Bronchial epithelial cell (primary cell): ENCODE measurements around the gene SERPINF2. TPM values are rescaled to one million over a fixed set of nuclear protein-coding genes. Genes with fewer than 3 reads are reported as not detected.
"Not testable (repeated sequence)": the region's sequence is repeated elsewhere in the genome, so short reads cannot be mapped to it uniquely, and the experiment has no call there.

Experiments
- DNase-seq: peaks from one replicate; pipeline ENCODE4 v3.0.0-alpha.2; 2010; ENCODE audit warnings: low read depth
- FAIRE-seq: peaks from 2 replicates; lab custom pipeline; 2011; peaks lifted over from hg19 to GRCh38; lab: Jason Lieb, UNC
- H3K27me3 ChIP-seq: 2 replicates; pipeline ENCODE4 v1.5.1; 2011; ENCODE audit warnings: low read length; ENCODE audit not compliant: control insufficient read depth, insufficient read depth
- H3K36me3 ChIP-seq: 2 replicates; pipeline ENCODE4 v1.5.1; 2011; ENCODE audit warnings: low read length; ENCODE audit not compliant: control insufficient read depth, insufficient read depth
- H3K4me3 ChIP-seq: 2 replicates; pipeline ENCODE4 v1.5.1; 2011; ENCODE audit warnings: mild to moderate bottlenecking, low read depth, low read length, control low read depth
- CTCF ChIP-seq: IDR thresholded peaks from 2 replicates; pipeline ENCODE4 v1.5.1; 2011; ENCODE audit warnings: mild to moderate bottlenecking, moderate library complexity, low read length, control low read depth, inconsistent platforms; ENCODE audit not compliant: insufficient read depth, severe bottlenecking
- total RNA-seq: library from RNA; depleted of rRNA; stranded (reverse); fragments of >200 nt; gene quantifications from 2 replicates; pipeline ENCODE4 v1.2.1, GENCODE V29; 2014

The SERPINF2 gene
- total RNA-seq, 1 donor from 2014 or later: 0.79 TPM

DNA sequence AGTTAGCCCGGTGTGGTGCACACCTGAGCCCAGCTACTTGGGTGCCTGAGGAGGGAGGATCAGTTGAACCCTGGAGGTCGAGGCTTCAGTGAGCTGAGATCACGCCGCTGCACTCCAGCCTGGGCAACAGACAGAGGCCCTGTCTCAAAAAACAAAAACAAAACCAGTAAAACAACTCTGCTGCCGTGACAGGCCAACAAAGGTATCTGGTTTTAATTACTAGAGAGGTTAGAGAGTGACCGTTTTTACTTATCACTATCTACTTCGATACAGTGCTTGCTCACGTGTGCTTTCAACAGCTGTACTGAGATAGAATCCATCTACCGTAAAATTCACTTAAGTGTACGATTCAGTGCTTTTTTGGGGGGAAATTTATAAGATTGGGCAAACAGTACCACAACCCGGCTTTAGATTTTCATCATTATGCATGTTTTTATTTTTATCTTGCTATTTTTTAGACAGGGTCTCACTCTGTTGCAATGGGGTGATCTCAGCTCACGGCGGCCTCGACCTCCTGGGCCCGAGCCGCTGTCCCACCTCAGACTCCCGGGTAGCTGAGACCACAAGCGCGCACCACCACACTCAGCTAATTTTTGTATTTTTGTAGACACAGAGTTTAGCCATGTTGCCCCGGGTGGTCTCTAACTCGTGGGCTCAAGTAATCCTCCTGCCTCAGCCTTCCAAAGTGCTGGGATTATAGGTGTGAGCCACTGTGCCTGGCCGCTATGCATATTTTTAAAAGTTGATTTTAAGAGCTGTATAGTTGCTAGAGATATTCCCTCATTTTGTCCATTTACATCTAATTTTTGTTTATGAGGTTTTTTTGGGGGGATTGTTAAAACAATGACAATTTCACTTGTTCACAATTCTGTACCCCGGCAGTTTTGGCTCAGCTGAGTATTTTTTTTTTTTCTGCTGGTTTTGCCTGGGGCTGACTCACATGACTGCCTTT, 50.1 kb downstream of the SERPINF2 start:
- no peak for TF ChIP-seq CTCF
- Histone ChIP-seq H3K27me3 (no peaks in the 10 kb centered on the region), H3K36me3 (no peaks in the 10 kb centered on the region), H3K4me3 (no peak overlapping the region)
- DNase-seq (peak; percentile 16), FAIRE-seq (no peak)

DNA sequence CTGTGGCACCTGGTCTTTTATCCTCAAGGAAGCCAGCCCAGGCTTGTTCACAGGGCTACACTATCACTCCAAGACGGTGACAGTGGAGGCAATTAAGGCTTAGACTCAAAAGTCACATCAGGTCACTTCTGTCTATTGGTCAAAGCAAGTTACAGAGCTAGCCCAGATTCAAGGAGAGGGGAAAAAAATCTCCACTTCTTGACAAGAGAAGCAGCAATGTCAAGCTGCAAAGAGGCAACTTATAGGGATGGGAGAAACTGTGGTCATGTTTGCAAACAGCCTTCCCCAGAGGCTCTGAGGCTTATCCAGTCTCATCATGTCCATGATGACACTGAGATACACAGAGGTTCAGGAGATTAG, 50.8 kb downstream of the SERPINF2 start:
- FAIRE-seq (no peak), DNase-seq (peak; percentile 88)
- no peak for TF ChIP-seq CTCF
- Histone ChIP-seq H3K36me3 (no peaks in the 10 kb centered on the region), H3K4me3 (no peak overlapping the region), H3K27me3 (no peaks in the 10 kb centered on the region)

DNA sequence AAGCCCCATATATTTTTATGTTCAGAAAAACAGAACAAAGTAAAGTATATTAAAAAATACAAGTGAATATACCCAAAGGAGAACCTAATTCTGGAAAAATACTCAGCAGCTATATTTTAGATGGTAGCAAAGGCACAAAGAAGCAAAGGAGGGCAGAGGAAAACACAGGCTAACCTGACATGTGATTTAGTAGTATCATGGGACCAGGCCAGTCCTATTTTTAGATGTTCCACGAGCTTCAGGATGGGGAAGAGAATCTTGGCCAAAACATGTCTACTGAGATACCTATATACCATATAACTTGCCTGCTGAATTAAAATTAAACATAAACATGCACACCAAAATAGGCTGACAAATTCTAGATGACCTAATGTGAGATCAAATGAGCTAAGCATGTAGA, 54.1 kb downstream of the SERPINF2 start:
- FAIRE-seq (no peak), DNase-seq (no peak)
- Histone ChIP-seq H3K27me3 (no peaks in the 10 kb centered on the region), H3K4me3 (no peak overlapping the region), H3K36me3 (peaks cover 2% of the 10 kb centered on the region)
- no peak for TF ChIP-seq CTCF

GRCh38 chr17:1797323-1797722, 54.7 kb downstream of the SERPINF2 start:
- Histone ChIP-seq H3K27me3 (no peaks in the 10 kb centered on the region), H3K4me3 (no peak overlapping the region), H3K36me3 (peaks cover 2% of the 10 kb centered on the region)
- DNase-seq (no peak), FAIRE-seq (no peak)
- no peak for TF ChIP-seq CTCF

DNA sequence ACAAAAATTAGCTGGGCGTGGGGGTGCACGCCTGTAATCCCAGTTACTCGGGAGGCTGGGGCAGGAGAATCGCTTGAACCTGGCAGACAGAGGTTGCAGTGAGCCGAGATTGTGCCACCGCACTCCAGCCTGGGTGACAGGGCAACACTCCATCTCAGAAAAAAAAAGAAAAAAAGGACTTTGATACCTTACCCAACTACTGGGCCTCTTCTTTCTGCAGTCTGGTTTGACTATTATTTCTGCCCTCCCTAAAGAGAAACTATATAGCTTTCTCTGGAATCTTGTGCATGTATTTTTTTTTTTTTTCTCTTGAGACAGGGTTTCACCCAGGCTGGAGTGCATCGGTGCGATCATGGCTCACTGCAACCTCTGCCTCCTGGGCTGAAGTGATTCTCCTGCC, 55.2 kb downstream of the SERPINF2 start:
- not testable (repeated sequence) for FAIRE-seq, H3K27me3 ChIP-seq, H3K4me3 ChIP-seq, H3K36me3 ChIP-seq, DNase-seq

DNA sequence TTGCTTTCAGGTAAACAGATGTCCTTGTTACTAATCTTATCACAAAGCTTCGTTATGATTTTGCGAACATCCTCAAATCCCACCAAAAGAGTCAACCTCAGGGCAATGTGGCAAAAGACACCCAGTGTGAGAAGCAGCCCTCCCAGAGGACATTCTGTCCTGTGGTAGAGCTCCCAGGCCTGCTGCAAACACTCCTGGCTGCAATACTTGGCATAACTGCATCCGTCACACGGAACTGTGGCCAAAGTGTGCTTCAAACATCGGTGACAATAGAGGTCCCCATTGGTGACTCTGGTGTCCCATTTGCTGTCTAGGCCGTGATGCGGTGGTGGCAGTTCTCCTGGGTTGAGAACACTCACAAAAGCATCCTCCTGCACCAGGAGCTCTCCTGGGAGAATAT, 57.6 kb downstream of the SERPINF2 start:
- no peak for TF ChIP-seq CTCF
- Histone ChIP-seq H3K4me3 (no peak overlapping the region), H3K36me3 (peaks cover 4% of the 10 kb centered on the region), H3K27me3 (no peaks in the 10 kb centered on the region)
- DNase-seq (no peak), FAIRE-seq (no peak)
